HG03066 (cell line): Measurements from ENCODE around the gene FEZF2.

Experiments
- ATAC-seq: cut with Tn5 transposase; IDR thresholded peaks from one replicate; pipeline ENCODE4 v1.9.1; 2021; ENCODE audit warnings: low read depth; ENCODE audit not compliant: unreplicated experiment

FEZF2 gene

DNA sequence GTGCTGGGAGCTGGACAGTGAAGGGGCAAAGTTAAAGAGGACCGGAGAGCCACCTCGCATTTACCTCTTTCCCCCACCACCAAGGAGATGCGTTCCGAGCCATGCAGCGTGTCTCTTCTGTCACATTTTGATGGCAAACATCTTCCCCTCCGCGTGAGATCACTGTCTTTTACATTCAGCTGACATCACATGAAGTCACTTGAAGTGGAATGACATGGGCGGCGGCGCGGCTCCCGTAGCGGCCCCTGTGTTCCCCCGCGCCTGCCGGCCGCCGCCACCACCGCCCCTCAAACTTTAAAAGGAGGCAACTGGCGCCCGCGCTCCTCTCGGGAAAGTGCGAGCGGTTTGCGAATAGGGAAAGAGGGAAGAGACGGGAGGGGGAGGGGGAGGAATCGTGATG, at the start of gene FEZF2:
TSS of gene FEZF2 (minus strand) at position 336 of the 400 bp plus-strand sequence. CDS start 682 bp downstream, outside the sequence.
- ATAC-seq, result no peak

DNA sequence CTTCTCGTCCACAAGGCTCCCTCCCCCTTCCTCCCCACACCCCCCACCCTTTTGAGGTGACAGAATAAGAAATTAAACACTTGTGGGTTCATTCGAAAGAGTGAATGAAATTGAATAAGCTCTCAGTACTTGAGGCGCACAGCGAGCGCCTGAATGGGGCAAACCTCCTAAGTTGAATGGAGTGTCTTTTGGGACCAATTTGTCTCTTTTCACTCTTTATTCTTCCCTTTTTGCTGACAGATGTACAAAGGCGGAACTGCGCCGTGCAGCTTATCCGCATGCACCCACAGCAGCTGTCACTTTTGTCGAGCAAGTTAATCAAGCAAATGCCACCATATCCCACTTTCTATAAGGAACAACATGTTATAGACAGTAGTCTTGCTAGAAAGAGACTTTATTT, 47.9 kb upstream of the FEZF2 start:
- no peak for ATAC-seq

DNA sequence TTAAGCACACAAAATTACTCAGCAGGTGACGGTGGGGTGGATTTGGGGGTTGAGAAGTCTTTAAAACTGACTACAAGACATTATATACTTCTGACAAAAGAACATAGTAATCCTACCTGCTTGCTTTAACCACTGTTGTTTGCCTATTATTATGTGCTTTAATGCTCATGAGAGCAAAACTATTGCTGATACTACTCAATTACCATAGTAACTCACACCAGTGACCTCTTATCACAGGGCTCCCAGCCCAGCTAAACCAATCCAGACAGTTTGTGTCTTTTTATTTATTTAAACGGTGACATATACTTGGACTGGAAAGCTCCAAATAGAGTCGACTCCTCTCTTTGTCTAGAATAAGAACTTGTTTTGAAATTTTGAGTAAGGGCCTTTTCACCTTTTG, 42.8 kb upstream of the FEZF2 start:
- ATAC-seq, result no peak

DNA sequence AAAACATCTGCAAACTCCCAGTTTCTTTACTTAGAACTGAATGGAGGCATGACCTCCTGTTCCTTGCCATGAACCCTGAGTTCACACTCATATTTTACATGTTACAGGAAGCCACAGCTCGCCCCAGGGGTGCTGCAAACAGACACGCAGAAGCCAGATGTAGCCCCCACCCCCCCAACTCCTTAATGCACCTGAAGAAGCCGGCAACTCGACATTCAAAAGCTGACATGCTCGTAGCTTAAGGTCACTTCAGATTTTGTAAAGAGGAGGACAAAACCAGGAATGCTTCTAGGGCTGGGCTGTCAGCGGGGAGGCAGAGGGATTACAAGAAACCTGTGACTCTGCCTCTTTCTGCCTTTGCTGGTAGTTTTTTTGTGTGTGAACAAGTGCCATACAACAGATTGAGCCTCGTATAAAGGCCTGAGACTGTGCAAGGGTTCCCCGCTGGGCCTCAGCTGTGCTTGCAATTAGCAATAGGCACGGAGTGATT, 42.0 kb upstream of the FEZF2 start:
- ATAC-seq, result no peak

DNA sequence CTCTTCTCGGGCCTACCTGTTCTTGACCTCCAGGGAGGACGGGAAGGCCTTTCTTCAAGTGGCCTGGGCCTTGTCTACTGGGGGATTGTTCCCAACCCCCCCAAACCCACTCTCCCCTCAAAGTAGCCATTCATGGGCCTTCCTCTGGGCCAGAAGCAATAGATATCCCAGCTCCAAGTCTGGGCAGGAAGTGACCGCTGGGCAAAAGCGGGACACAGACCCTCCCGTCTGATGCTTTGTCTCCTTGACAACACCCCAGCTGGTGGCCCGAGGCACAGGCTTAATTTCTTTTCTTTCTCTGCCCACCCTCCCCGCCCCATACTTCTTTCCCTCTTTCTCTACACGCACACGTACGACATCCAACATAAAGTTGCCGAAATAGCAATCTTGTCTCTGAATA, 41.4 kb upstream of the FEZF2 start:
- ATAC-seq, result no peak

DNA sequence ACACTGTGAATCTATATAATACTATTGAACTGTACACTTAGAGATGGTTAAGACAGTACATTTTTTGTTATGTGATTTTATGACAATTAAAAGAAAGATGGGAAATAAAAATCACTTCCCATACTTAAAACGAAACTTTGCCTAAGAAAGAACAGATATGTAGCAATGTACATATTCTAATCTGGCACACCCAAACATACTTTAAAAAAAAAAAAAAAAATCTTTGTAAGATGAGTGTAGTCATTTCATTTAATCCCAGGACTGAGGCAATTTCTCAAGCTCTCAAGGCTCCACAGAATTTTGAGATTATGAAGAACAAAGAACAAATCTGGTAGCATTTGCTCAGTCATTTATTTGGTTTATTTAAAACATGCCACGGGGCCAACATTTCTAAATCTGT, 40.3 kb upstream of the FEZF2 start:
- ATAC-seq, result no peak

DNA sequence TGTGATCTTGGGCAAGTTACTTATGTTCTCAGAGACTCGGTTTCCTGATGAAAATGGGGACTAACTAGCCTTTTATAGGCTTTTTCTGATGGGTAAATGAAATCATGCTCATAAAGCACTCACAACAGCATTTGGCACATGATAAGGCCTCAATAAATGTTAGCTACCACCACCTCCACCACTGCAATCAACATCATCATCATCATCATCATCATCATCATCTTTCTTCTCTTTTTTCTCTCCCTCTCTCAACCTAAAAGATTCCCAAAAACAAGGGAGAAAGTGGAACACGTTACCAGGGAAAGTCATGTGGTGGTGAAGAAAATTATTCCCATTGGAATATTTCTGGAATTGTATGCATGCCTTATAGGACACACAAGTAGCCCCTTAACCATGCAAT, 33.6 kb upstream of the FEZF2 start:
- no peak for ATAC-seq

DNA sequence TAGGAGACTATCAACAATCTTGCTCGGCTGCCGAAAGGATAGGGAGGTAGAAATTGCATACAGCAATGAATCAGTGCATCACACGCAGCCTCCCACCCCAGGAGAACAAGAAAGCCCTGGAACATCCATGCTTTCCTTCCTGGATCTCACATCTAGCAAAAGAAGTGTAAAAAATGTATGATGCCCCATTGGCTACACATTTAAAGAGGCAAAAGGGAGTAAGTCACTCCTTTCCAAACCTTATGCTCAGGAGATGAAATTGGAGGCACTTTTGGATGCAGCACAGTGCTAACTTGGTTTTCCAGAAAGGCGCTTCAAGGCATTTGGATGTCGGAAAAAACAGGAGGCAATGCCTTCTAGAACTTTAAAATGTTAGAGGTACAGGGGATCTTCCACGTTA, 32.2 kb upstream of the FEZF2 start:
- no peak for ATAC-seq

DNA sequence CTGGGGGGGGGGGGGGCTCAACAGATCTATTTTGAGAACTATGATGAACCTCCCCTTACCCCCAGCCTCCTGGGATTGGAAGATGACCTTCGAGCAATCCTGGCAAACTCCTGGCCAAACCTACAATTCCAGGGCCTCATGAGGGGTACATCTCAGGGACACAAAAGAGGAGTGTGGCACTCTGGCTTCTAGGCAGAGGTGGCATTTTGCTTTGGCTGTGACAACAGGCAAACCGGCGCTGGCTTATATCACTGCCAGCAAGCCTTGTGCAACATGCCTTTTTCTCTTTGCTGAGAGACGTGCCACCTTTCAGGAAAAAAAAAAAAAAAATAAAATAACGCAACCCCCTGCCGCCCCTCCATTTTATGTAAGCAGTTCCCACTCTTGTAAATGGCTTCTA, 31.8 kb upstream of the FEZF2 start:
- ATAC-seq, result no peak

DNA sequence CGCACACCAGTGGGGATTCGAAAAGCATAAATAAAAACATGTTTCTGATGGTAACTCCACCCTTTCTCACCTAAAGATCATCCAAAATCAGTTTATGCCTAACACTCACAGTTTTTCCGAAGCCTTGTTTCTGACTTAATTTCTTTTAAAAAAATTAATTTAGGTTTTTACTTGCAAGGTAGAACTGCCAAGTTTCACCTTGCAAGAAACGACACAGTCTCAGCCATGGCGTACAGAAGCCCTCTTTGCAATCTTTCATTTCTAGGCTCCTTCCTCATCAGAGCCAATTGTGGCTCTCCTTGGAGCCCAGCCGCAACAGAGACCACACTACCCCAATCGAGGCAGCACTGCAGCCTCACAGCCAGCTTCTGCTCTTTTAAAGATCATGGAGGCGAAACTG, 31.0 kb upstream of the FEZF2 start:
- no peak for ATAC-seq

DNA sequence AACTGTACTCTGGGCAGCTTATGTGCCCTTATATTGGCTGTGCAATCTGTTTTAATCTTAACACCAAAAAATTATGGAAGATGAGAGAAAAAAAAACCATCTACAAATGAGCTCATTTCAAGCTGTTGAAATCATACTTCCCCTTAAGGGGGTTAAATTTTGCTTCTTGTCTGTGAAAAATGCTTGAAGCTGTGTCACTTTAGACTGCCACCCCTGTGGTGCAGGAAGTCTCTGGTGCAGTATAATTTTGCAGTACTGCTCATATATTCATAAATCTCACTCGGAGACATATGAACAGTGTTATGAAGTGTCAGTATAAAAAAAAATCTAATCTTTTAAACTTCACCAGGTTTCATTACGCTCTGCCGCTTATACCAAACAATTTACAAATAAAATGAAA, 30.4 kb upstream of the FEZF2 start:
- no peak for ATAC-seq

DNA sequence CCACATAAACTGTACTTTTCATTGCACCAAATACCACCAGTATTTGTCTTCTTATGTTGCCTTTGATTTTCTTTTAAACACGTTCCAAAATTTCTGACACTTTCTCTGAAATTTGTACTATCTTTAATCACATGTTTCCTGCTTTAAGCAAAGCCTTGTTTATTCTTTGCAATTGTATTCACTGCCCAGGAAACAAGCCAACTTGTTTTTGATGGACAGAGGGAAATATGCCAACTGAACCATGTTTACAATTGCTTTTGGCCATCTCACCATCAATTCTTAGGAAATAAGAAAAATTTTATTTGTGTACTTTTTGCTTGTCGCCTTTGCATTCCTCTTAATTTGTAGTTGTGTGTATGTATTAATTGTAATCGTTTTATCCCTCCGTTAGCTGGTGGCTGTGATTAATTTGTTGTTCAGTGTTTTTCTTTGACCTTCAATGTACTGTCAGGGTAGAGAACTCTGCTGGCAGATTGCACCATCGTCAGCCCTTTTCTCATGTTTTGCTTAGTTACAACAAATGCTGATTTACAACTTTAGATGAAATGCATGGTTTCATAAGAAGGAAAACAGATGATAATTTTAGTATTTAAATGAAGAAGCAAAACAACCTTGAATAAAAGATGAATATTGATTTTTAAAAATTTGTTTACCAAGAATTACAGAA, 19.4 kb upstream of the FEZF2 start:
- ATAC-seq, result no peak

DNA sequence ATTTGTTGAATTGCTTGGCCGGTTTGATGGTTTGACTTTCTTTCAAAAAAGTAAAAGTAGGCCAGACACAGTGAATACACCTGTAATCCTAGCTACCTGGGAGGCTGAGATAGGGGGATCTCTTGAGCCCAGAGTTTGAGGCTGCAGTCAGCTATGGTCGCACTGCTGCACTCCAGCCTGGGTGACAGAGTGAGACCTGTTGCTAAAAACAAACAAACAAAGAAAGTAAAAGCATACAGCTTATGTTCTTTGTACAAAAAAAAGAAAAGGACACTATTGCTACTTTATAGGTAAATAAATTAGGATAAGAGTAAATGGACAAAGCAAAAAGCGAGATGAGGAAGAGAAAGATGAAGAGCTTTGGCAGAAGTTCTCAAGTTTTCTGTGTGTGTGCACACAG, 13.9 kb upstream of the FEZF2 start:
- ATAC-seq, result no peak

DNA sequence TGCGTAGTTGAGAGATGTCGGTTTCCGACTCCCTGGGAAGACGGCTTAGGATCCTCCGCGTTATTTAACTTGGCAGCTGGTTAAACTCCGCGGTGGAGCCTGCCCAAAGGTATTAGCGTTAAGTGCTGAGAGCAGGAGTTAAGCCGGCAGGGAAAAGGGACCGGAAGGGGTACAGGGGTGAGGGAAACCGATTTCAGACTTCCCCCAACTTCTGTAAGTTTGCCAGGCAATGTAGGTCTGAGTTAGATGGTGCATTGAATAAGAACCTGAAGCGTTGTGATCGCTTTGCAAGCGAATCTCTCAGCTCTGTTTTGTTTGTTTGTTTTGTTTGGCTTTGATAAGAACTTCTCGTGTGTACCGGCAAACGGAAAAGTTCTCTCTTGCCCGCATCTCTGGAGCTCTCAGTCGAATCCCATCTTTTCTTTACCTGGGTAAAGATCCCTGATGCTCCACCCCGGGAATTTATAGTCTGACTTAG, 6.0 kb upstream of the FEZF2 start:
- ATAC-seq, result no peak

DNA sequence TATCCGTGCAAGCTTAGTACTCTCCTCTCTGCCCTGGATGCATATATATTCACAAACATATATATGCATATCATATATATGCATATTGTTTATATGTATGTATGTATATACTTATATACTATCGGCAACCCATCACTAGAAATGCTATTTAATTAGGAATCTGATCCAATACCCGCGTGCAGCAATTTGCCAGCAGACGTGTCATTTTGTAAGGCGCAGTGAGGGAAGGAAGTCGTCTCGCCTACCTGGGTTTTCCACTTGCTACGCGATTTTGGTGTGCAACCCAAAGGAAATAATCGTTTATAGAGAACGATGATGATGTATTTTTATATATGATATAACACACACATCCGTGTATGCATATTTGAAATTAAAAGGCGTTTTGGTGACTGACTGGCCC, 5.6 kb upstream of the FEZF2 start:
- no peak for ATAC-seq

DNA sequence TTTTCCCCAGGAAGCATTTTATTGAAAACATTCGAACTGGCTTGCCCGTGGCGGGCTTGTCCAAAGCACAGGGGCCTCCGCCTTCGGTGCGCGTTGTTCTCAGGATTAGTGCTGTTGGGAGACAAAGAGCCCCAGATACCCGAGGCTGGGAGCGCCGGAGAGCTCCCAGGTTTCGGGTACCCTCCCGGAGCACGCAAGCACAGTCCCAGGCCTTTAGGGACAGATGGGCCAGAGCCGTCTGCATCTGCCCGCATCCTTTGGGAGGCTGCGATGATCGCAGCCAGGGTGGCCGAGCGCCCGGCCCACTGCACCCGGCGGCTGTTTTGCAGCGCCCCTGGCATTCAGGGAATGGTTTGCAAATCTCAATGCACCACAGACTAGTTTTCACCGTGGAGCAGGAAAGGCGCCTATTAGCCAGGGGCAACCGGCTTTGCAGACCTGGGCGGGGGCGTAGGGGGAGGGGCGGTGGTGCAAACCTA, 5.0 kb upstream of the FEZF2 start:
- ATAC-seq, result no peak

DNA sequence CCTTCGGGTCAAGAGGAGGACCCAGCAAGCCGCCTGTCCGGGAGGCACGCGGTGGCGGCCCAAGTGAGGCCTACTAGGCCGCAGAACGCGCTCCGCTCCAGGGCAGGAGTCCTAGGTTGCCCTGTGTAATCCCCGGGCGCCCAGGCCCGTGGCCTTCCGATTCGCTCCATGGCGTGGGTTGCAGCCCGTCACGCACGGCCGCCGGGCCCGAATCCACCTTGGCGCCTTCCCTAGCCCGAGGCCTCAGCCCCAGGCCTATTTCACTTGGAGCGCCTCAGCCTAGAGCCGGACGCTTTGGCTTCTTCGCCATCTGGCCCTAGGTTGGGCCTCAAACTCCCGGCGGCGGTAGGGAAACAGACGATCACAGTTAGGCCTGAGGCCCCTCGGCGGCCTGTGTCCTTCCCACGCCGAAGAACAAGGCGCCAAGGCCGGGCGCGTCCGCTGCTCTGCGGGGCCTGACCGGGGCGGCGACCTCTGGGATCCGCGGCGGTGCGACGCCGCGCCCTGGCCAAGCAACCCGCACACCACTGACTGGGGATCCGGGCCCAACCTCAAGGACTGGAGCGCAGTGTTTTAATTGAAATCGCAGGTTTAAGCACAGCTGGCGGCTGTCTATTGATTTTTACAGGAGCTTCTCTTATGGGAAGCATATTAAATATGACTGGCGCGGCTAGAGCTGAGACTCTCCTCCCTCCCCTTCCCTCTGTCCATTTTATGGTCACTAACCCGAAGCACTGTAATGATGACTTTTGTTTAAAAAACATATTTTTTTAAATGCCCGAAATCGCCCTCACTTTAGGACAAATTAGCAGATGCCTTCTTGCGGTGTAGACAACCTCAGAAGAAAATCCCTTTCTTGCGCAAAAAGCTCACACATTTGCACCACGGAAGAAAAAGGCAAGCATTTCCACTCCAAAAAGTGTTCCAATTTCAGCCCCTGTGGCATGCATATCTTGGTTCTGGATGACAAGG, 3.8 kb upstream of the FEZF2 start:
- no peak for ATAC-seq

DNA sequence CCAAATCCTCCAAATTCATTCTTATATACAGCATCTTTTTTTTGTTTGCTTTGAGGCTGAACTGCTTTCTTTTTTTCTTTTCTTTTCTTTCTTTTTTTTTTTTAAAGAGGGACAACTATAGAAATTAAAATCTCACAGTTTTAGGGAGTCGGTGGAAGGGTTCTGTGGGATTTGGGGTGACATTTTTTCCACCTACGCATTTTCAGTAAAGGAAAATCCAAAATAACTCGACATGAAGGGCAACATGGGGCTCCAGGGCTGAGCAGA, 3.0 kb upstream of the FEZF2 start:
- no peak for ATAC-seq

DNA sequence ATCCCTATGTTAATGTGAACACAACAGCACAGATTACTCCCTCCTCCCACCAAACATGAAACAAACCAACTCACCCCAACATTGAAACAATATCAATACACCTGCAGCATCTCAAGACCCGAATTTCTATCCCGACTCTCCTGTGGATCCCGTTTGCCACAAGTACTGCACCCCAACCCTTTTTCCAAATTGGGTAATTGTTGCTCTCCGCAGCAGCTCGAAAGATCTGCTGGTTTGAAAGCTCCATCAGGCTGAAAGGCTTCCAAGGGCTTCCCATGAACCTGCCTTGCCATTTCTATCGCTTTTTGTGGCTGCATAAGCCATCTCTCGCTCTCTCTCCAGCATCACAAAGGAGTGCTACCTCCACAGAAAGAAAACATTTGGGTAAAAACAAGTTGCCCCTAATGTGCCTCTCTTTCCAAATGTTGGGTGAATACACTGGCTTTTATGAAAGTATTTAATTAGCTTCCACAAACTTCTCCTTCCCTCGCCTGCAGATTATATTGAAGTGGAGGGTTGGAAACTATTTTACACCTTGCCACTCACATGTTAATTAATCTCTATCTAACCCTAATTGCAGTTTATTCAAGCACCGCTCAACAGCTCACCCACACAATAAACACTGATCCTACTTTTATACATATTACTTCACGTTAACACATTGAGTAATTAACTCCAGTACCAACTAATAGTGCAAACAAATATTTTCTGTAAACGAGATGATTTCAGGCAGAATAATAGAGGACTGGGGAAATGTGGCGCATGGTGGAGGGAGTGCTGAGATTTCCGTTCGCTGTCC, 2.5 kb upstream of the FEZF2 start:
- no peak for ATAC-seq

DNA sequence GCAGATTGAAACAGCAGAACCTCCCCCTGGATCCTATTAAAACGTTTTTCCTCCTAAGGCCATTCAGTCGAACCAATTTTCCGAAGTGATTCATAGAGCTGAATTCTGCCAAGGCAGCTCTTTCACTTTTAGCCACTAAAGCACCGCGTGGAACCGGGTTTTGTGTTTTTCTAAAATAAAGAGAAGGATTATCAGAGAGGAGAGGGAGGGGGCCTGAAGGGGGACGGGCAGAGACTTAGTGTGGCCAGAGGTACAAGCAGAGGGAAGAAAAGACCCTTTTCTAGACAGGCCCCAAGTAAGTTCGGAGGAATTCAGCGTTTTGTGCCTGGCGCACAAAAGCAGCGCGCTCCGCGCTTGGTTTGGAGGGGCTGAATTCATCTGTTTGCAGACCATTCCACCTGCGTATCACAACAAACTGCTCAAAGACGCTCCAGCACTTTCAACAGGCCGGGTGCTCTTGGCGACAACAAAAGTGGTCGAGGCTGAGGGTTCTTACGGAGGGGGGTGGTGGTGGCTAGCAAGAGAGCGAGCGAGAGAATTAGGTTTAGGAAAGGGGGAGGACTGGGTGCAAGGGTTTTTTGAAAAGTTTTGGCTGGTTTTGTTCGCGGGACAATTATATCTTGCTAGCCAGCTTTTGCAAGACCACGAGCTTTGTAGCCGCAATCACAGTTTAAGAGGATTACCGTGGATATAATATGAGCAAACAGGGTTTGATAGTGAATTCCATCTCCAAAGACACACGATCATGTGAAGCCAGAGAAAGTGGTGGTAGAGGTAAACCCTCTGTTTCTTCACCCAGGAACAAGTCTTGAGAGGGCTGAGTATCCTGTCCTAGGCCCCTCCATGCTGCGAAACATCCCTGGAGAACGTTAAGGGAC, 1.2 kb upstream of the FEZF2 start:
- no peak for ATAC-seq
